T-cell (primary cell): ENCODE measurements around the gene SH3RF3. TPM values are rescaled to one million over a fixed set of nuclear protein-coding genes. Genes with fewer than 3 reads are reported as not detected.

Experiments used
- ATAC-seq, 4 experiments: fragments of 200-7000 bp in 3 of 4; fragments of 150-1000 bp in 1 of 4; cut with Tn5 transposase; replicated peaks in 1 of 4; 1 replicate in 3 of 4; 2 replicates in 1 of 4; pipeline ENCODE4 v1.10.0; 2021; ENCODE audit warnings: moderate library complexity in 3 of 4, mild to moderate bottlenecking in 2 of 4, moderate number of reproducible peaks in 1 of 4
- CTCF ChIA-PET, 2 donors: fragments of 300-600 bp; sonication (Branson Sonifier 250); formaldehyde crosslinking; loops; one replicate each; lab custom pipeline; 2022; ENCODE audit warnings: antibody characterized with exemption in 2 of 2; lab: Charles Lee
- POLR2A ChIA-PET, 2 donors: fragments of 300-600 bp; sonication (Branson Sonifier 250); formaldehyde crosslinking; loops; one replicate each; lab custom pipeline; 2022; ENCODE audit warnings: antibody characterized with exemption in 2 of 2; lab: Charles Lee
- DNase-seq, 35 experiments: peaks; one replicate each; pipeline versions ENCODE4 v3.0.0 to v3.0.0-alpha.2; 2013 to 2023
- H3K27ac ChIP-seq: one replicate; pipeline ENCODE4 v1.5.1; 2013; ENCODE audit warnings: low read length
- H3K27me3 ChIP-seq, 2 experiments: replicated peaks in 1 of 2; 1 replicate in 1 of 2; 2 replicates in 1 of 2; pipeline versions ENCODE4 v1.6.1 to v1.7.0; 2013; ENCODE audit warnings: low read length in 1 of 2, mixed read lengths in 1 of 2; ENCODE audit not compliant: control insufficient read depth in 2 of 2, insufficient read depth in 2 of 2; ENCODE audit errors: extremely low read depth in 1 of 2
- H3K36me3 ChIP-seq, 2 donors: 1 replicate in 1 of 2; 2 replicates in 1 of 2; pipeline versions ENCODE4 v1.6.1 to v1.7.0; 2013; ENCODE audit warnings: low read length in 1 of 2; ENCODE audit not compliant: control insufficient read depth in 2 of 2, insufficient read depth in 1 of 2; ENCODE audit errors: extremely low read depth in 1 of 2
- H3K4me1 ChIP-seq, 2 experiments: 1 replicate in 1 of 2; 2 replicates in 1 of 2; pipeline versions ENCODE4 v1.6.1 to v1.7.0; 2013; ENCODE audit warnings: low read length in 2 of 2, mixed read lengths in 1 of 2; ENCODE audit not compliant: insufficient read depth in 2 of 2, control insufficient read depth in 1 of 2; ENCODE audit errors: extremely low read depth in 1 of 2
- H3K4me3 ChIP-seq, 2 donors: 1 replicate in 1 of 2; 2 replicates in 1 of 2; pipeline versions ENCODE4 v1.5.1 to v1.7.0; 2013; ENCODE audit warnings: mild to moderate bottlenecking in 2 of 2, low read length in 1 of 2, moderate library complexity in 1 of 2; ENCODE audit not compliant: control insufficient read depth in 1 of 2; ENCODE audit errors: extremely low read depth in 1 of 2
- H3K9me3 ChIP-seq: 2 replicates; pipeline ENCODE4 v1.7.0; 2013
- H3K27ac Mint-ChIP-seq, 2 donors: one replicate each; pipeline ENCODE4 v1.8.0; 2020 to 2021; ENCODE audit warnings: mild to moderate bottlenecking in 2 of 2, mixed read lengths in 2 of 2
- H3K27me3 Mint-ChIP-seq, 2 donors: one replicate each; pipeline ENCODE4 v1.8.0; 2021 to 2022; ENCODE audit warnings: mixed read lengths in 2 of 2
- H3K36me3 Mint-ChIP-seq: one replicate; pipeline ENCODE4 v1.8.0; 2021; ENCODE audit warnings: mixed read lengths
- H3K4me1 Mint-ChIP-seq, 3 donors: one replicate each; pipeline ENCODE4 v1.8.0; 2020 to 2022; ENCODE audit warnings: mixed read lengths in 3 of 3, mild to moderate bottlenecking in 1 of 3
- H3K4me3 Mint-ChIP-seq, 3 donors: one replicate each; pipeline ENCODE4 v1.8.0; 2020 to 2022; ENCODE audit warnings: mild to moderate bottlenecking in 3 of 3, mixed read lengths in 3 of 3, moderate library complexity in 3 of 3
- H3K9me3 Mint-ChIP-seq, 3 donors: one replicate each; pipeline ENCODE4 v1.8.0; 2020 to 2022; ENCODE audit warnings: mixed read lengths in 3 of 3
- WGBS: methylation state at CpG from one replicate; pipeline ENCODE4 v1.1.5; 2013; ENCODE audit warnings: missing lambda C conversion rate; ENCODE audit not compliant: insufficient coverage; 5-methylcytosine and 5-hydroxymethylcytosine counted together
- total RNA-seq, 35 experiments: library from RNA in 6 of 35; stranded (reverse) in 6 of 35; fragments of 120-200 nt in 1 of 35; gene quantifications; one replicate each; pipeline versions ENCODE4 v1.2.1 to v1.2.4 and lab custom pipeline; 2013 to 2026

SH3RF3 gene
- total RNA-seq, 5 donors from 2014 or later (not counting 1 experiment from before 2014, with no cell fraction given) = 1.8 to 4.6 (median 3.6) TPM

DNA sequence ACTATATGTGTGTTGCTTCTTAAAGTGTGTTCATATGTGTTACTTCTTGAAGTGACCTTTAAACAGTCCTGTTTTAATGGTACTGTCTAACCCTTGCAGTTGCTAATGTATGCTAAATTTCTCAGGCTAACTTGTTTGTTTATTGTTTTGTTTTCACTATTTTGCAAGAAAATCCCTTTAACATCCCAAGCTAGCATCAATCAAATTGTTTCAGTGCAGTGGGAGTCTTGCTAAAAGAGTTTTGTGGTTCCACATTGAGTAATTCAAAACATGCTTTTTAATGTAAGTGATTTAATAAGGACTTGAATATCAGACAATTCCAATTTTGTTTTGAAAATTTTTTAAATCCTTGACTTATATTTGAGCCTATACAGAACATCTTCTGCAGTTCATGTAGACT is 3.6 kb downstream of the SH3RF3 start:
- Histone ChIP-seq H3K4me1 (peaks cover 5 to 25% of the 10 kb centered on the region in 2 experiments), H3K9me3 (no peaks in the 10 kb centered on the region), H3K27me3 (peaks cover 0 to 28% of the 10 kb centered on the region in 2 experiments), H3K4me3 (no peak overlapping the region), H3K36me3 (no peaks in the 10 kb centered on the region), H3K27ac (no peak overlapping the region)
- DNase-seq (no peak), ATAC-seq (no peak)
- Mint-ChIP-seq H3K27me3 (peaks cover 0 to 16% of the 10 kb centered on the region in 2 donors), H3K4me3 (no peak overlapping the region), H3K4me1 (peaks cover 30 to 60% (median 57%) of the 10 kb centered on the region in 3 donors), H3K9me3 (no peaks in the 10 kb centered on the region), H3K36me3 (no peaks in the 10 kb centered on the region), H3K27ac (no peak overlapping the region)
- POLR2A ChIA-PET = no interaction called here
- CTCF ChIA-PET = no interaction called here

DNA sequence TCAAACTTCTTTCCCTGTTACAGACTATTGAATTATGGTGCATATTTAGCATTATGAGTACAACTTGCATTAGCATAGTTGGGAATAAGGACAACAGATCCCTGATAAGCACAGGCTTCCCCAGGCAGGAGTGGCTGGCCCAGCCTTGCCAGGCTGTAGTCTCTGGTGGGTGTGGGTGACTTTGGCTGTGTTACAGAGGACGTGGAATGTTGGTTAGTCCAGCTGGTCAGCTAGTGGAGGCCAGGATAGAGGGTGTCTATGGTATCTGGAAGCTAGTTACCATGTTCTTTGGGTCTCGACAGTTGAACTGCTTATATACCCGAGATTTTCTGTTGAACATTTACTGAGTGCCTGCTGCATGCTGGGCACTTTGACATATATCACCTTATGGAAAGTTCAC is 4.7 kb downstream of the SH3RF3 start:
- peaks cover 0 to 21% of the 10 kb centered on the region in 2 experiments for H3K27me3 ChIP-seq
- H3K27ac Mint-ChIP-seq = no peak overlapping the region

GRCh38 chr2:109134741-109135358 is 5.8 kb downstream of the SH3RF3 start:
- Mint-ChIP-seq H3K27me3 (peaks cover 0 to 14% of the 10 kb centered on the region in 2 donors), H3K9me3 (no peaks in the 10 kb centered on the region), H3K36me3 (no peaks in the 10 kb centered on the region), H3K4me3 (no peak overlapping the region), H3K4me1 (peaks cover 31 to 64% (median 64%) of the 10 kb centered on the region in 3 donors), H3K27ac (no peak overlapping the region)
- Histone ChIP-seq H3K4me3 (no peak overlapping the region), H3K9me3 (no peaks in the 10 kb centered on the region), H3K27me3 (peaks cover 0 to 20% of the 10 kb centered on the region in 2 experiments), H3K36me3 (no peaks in the 10 kb centered on the region), H3K27ac (no peak overlapping the region), H3K4me1 (peaks cover 3 to 11% of the 10 kb centered on the region in 2 experiments)
- CTCF ChIA-PET = no interaction called here
- WGBS = 0% methylated on average over 1 of the region's 8 CpGs
- peak in 2 of 4 experiments; percentile 40 to 62 for ATAC-seq
- POLR2A ChIA-PET = interaction anchor here in 1 of 2 donors (0.7 kb wide), 1 partner anchor 138 kb away, joined by 3 read pairs; no protein-coding TSS in a partner anchor
- peak in 1 of 35 experiments; percentile 15 for DNase-seq

More for the DNA sequence above, 4.7 kb downstream of the SH3RF3 start:
- WGBS = 57% methylated on average over 1 of the region's 3 CpGs
- no peak overlapping the region for H3K27ac ChIP-seq
- no peak for ATAC-seq
- H3K9me3 Mint-ChIP-seq = no peaks in the 10 kb centered on the region
- H3K4me3 ChIP-seq = no peak overlapping the region
- ChIA-PET POLR2A (no interaction called here), CTCF (no interaction called here)
- H3K4me1 Mint-ChIP-seq = peaks cover 31 to 62% (median 60%) of the 10 kb centered on the region in 3 donors
- no peak overlapping the region for H3K4me3 Mint-ChIP-seq
- no peaks in the 10 kb centered on the region for H3K36me3 Mint-ChIP-seq
- no peak for DNase-seq
- peaks cover 3 to 15% of the 10 kb centered on the region in 2 experiments for H3K4me1 ChIP-seq
- no peaks in the 10 kb centered on the region for H3K9me3 ChIP-seq
- peaks cover 0 to 14% of the 10 kb centered on the region in 2 donors for H3K27me3 Mint-ChIP-seq
- H3K36me3 ChIP-seq = no peaks in the 10 kb centered on the region

DNA sequence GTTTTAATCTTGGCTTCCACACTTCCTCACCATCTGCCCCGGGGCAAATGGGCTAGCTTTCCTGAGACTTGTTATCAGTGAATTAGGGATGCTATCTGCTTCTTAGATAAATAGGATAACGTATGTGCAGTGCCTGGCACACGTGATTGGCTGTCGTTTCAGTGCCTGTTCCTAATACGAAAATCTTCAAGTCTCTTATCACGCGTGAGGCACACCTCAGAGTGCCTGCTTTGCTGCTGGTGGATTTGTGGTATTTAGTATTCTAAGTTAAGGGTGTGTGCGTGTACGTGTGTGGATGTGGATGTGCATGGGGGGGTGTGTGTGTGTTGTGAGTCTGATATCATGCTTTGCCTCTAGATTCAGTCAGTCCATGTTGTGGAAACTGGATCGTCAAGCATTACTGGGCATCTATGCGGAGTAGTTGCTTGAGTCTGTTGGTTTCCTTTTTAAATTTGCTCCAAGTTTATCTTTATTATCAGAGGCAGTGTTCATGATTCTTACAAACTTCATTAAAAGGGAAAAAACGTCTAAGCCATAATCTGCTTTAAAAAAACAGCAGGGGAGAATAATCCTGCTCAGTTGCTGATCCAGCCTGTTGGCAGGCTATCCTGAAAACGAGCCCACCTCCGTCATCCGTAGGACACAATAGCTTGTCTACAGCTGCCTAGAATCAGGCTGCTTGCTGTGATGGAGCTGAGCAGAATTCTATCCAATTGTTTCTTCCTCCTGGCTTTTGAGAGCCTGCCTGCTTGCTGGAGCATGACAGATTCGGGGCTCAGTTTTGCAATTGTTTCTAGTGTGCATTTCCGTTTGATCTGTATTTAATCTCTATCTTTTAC is 6.6 kb downstream of the SH3RF3 start:
- Mint-ChIP-seq H3K4me3 (no peak overlapping the region), H3K36me3 (no peaks in the 10 kb centered on the region), H3K9me3 (no peaks in the 10 kb centered on the region), H3K4me1 (peaks cover 25 to 59% (median 57%) of the 10 kb centered on the region in 3 donors), H3K27ac (peak overlapping the region in 1 of 2 donors; percentile 18), H3K27me3 (peaks cover 0 to 7% of the 10 kb centered on the region in 2 donors)
- H3K4me1 ChIP-seq = peaks cover 3 to 4% of the 10 kb centered on the region in 2 experiments
- WGBS = 87% methylated on average over 8 of the region's 17 CpGs
- no peaks in the 10 kb centered on the region for H3K9me3 ChIP-seq
- no peak overlapping the region for H3K4me3 ChIP-seq
- ATAC-seq (no peak), DNase-seq (no peak)
- H3K27ac ChIP-seq = no peak overlapping the region
- peaks cover 0 to 13% of the 10 kb centered on the region in 2 experiments for H3K27me3 ChIP-seq
- POLR2A ChIA-PET = no interaction called here
- CTCF ChIA-PET = no interaction called here
- no peaks in the 10 kb centered on the region for H3K36me3 ChIP-seq

DNA sequence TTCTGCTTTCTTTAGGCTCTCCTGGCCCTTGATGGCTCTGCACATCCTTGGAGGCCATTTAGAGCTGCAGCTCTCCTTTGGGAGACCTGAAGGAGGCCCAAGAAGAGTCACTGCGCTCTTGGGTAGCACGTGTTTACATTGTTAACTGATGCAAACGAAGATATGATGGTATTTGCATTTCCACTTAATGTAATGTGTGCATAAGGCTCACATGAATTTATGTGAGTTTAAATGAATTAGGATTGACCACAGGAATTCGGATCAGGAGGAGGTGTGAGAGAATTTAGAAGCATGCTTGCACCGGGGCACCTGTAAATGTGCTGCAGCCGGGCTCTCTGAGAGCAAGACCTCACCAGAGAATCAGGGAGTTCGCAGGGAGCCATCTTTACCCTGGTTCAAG is 7.5 kb downstream of the SH3RF3 start:
- peaks cover 3 to 4% of the 10 kb centered on the region in 2 experiments for H3K4me1 ChIP-seq
- no peak for DNase-seq
- no peak overlapping the region for H3K27ac ChIP-seq

GRCh38 chr2:109137616-109138015 is 8.6 kb downstream of the SH3RF3 start:
- Mint-ChIP-seq H3K4me3 (no peak overlapping the region), H3K9me3 (no peaks in the 10 kb centered on the region), H3K27ac (no peak overlapping the region), H3K4me1 (peaks cover 22 to 47% (median 44%) of the 10 kb centered on the region in 3 donors), H3K36me3 (no peaks in the 10 kb centered on the region), H3K27me3 (peaks cover 3 to 12% of the 10 kb centered on the region in 2 donors)
- ChIA-PET CTCF (no interaction called here), POLR2A (no interaction called here)
- Histone ChIP-seq H3K27ac (no peak overlapping the region), H3K4me3 (no peak overlapping the region), H3K36me3 (no peaks in the 10 kb centered on the region), H3K9me3 (no peaks in the 10 kb centered on the region), H3K4me1 (peaks cover 3 to 4% of the 10 kb centered on the region in 2 experiments), H3K27me3 (peaks cover 0 to 29% of the 10 kb centered on the region in 2 experiments)
- no peak for DNase-seq
- WGBS = 67% methylated on average over 1 of the region's 6 CpGs
- ATAC-seq = no peak

More for the DNA sequence above, 7.5 kb downstream of the SH3RF3 start:
- H3K4me3 ChIP-seq = no peak overlapping the region
- no peak overlapping the region for H3K4me3 Mint-ChIP-seq
- H3K9me3 Mint-ChIP-seq = no peaks in the 10 kb centered on the region
- H3K27me3 Mint-ChIP-seq = peaks cover 3 to 9% of the 10 kb centered on the region in 2 donors
- ChIA-PET POLR2A (no interaction called here), CTCF (no interaction called here)
- H3K27ac Mint-ChIP-seq = no peak overlapping the region
- no peaks in the 10 kb centered on the region for H3K9me3 ChIP-seq
- no peaks in the 10 kb centered on the region for H3K36me3 Mint-ChIP-seq
- H3K4me1 Mint-ChIP-seq = peaks cover 20 to 51% (median 51%) of the 10 kb centered on the region in 3 donors
- peaks cover 0 to 18% of the 10 kb centered on the region in 2 experiments for H3K27me3 ChIP-seq
- ATAC-seq = no peak
- H3K36me3 ChIP-seq = no peaks in the 10 kb centered on the region
- 74% methylated on average over 6 of the region's 7 CpGs for WGBS
